ENCODE data around the gene AFF3.

AFF3 gene

GRCh38 chr2:99987160-99987559 lies 155.2 kb downstream of the AFF3 start:
- H3K4me1 ChIP-seq (ENCODE audit: control insufficient read depth in 5 of 5, insufficient read depth in 5 of 5, low read length in 5 of 5): peaks cover 0 to 7% (median 4%) of the 10 kb centered on the region in 5 donors
- peaks cover 0 to under 1% (median 0%) of the 10 kb centered on the region in 5 donors for H3K36me3 ChIP-seq (ENCODE audit: control insufficient read depth in 5 of 5, insufficient read depth in 5 of 5, low read length in 5 of 5)
- H3K4me3 ChIP-seq (ENCODE audit: low read depth in 1 of 5, low read length in 5 of 5): no peak overlapping the region
- no peak overlapping the region for H3K9ac ChIP-seq (ENCODE audit: low read length in 5 of 5)
- H3K9me3 ChIP-seq (ENCODE audit: control insufficient read depth in 5 of 5, low read length in 5 of 5): no peaks in the 10 kb centered on the region
- H3K27me3 ChIP-seq (ENCODE audit: control insufficient read depth in 5 of 5, insufficient read depth in 4 of 5, low read length in 5 of 5): no peaks in the 10 kb centered on the region
- no peak overlapping the region for H3K27ac ChIP-seq (ENCODE audit: low read depth, low read length)

GRCh38 chr2:99984799-99985515 lies 157.4 kb downstream of the AFF3 start:
- Histone ChIP-seq H3K27ac (ENCODE audit: low read depth, low read length) (no peak overlapping the region), H3K27me3 (ENCODE audit: control insufficient read depth in 5 of 5, insufficient read depth in 4 of 5, low read length in 5 of 5) (no peaks in the 10 kb centered on the region), H3K9me3 (ENCODE audit: control insufficient read depth in 5 of 5, low read length in 5 of 5) (no peaks in the 10 kb centered on the region), H3K4me3 (ENCODE audit: low read depth in 1 of 5, low read length in 5 of 5) (no peak overlapping the region), H3K4me1 (ENCODE audit: control insufficient read depth in 5 of 5, insufficient read depth in 5 of 5, low read length in 5 of 5) (peaks cover 0 to 10% (median 4%) of the 10 kb centered on the region in 5 donors), H3K9ac (ENCODE audit: low read length in 5 of 5) (no peak overlapping the region), H3K36me3 (ENCODE audit: control insufficient read depth in 5 of 5, insufficient read depth in 5 of 5, low read length in 5 of 5) (peaks cover 0 to 5% (median 0%) of the 10 kb centered on the region in 5 donors)

- Histone ChIP-seq H3K4me1 (ENCODE audit: control insufficient read depth in 5 of 5, insufficient read depth in 5 of 5, low read length in 5 of 5) (peaks cover 0 to 11% (median 4%) of the 10 kb centered on the region in 5 donors), H3K9ac (ENCODE audit: low read length in 5 of 5) (no peak overlapping the region), H3K27me3 (ENCODE audit: control insufficient read depth in 5 of 5, insufficient read depth in 4 of 5, low read length in 5 of 5) (no peaks in the 10 kb centered on the region), H3K9me3 (ENCODE audit: control insufficient read depth in 5 of 5, low read length in 5 of 5) (no peaks in the 10 kb centered on the region), H3K27ac (ENCODE audit: low read depth, low read length) (no peak overlapping the region), H3K36me3 (ENCODE audit: control insufficient read depth in 5 of 5, insufficient read depth in 5 of 5, low read length in 5 of 5) (peaks cover 0 to 5% (median 0%) of the 10 kb centered on the region in 5 donors), H3K4me3 (ENCODE audit: low read depth in 1 of 5, low read length in 5 of 5) (no peak overlapping the region)
Observed at GRCh38 chr2:99982744-99983143, 159.6 kb downstream of the AFF3 start.

GRCh38 chr2:99981840-99982239 lies 160.6 kb downstream of the AFF3 start:
- Histone ChIP-seq H3K4me1 (ENCODE audit: control insufficient read depth in 5 of 5, insufficient read depth in 5 of 5, low read length in 5 of 5) (peaks cover 0 to 11% (median 4%) of the 10 kb centered on the region in 5 donors), H3K4me3 (ENCODE audit: low read depth in 1 of 5, low read length in 5 of 5) (no peak overlapping the region), H3K27me3 (ENCODE audit: control insufficient read depth in 5 of 5, insufficient read depth in 4 of 5, low read length in 5 of 5) (no peaks in the 10 kb centered on the region), H3K9me3 (ENCODE audit: control insufficient read depth in 5 of 5, low read length in 5 of 5) (no peaks in the 10 kb centered on the region), H3K27ac (ENCODE audit: low read depth, low read length) (no peak overlapping the region), H3K36me3 (ENCODE audit: control insufficient read depth in 5 of 5, insufficient read depth in 5 of 5, low read length in 5 of 5) (peaks cover 0 to 5% (median 0%) of the 10 kb centered on the region in 5 donors), H3K9ac (ENCODE audit: low read length in 5 of 5) (no peak overlapping the region)

GRCh38 chr2:99980176-99980575 lies 162.2 kb downstream of the AFF3 start:
- Histone ChIP-seq H3K36me3 (ENCODE audit: control insufficient read depth in 5 of 5, insufficient read depth in 5 of 5, low read length in 5 of 5) (peaks cover 0 to 5% (median 0%) of the 10 kb centered on the region in 5 donors), H3K4me1 (ENCODE audit: control insufficient read depth in 5 of 5, insufficient read depth in 5 of 5, low read length in 5 of 5) (peaks cover 0 to 11% (median 4%) of the 10 kb centered on the region in 5 donors), H3K27me3 (ENCODE audit: control insufficient read depth in 5 of 5, insufficient read depth in 4 of 5, low read length in 5 of 5) (no peaks in the 10 kb centered on the region), H3K9me3 (ENCODE audit: control insufficient read depth in 5 of 5, low read length in 5 of 5) (no peaks in the 10 kb centered on the region), H3K9ac (ENCODE audit: low read length in 5 of 5) (no peak overlapping the region), H3K27ac (ENCODE audit: low read depth, low read length) (no peak overlapping the region), H3K4me3 (ENCODE audit: low read depth in 1 of 5, low read length in 5 of 5) (no peak overlapping the region)

- no peak overlapping the region for H3K9ac ChIP-seq (ENCODE audit: low read length in 5 of 5)
- no peaks in the 10 kb centered on the region for H3K9me3 ChIP-seq (ENCODE audit: control insufficient read depth in 5 of 5, low read length in 5 of 5)
- H3K4me1 ChIP-seq (ENCODE audit: control insufficient read depth in 5 of 5, insufficient read depth in 5 of 5, low read length in 5 of 5): peaks cover 0 to 5% (median 0%) of the 10 kb centered on the region in 5 donors
- no peaks in the 10 kb centered on the region for H3K27me3 ChIP-seq (ENCODE audit: control insufficient read depth in 5 of 5, insufficient read depth in 4 of 5, low read length in 5 of 5)
- H3K4me3 ChIP-seq (ENCODE audit: low read depth in 1 of 5, low read length in 5 of 5): no peak overlapping the region
- H3K36me3 ChIP-seq (ENCODE audit: control insufficient read depth in 5 of 5, insufficient read depth in 5 of 5, low read length in 5 of 5): peaks cover 0 to 8% (median 0%) of the 10 kb centered on the region in 5 donors
- H3K27ac ChIP-seq (ENCODE audit: low read depth, low read length): no peak overlapping the region
Observed at GRCh38 chr2:99977966-99978365, 164.4 kb downstream of the AFF3 start.

- no peak overlapping the region for H3K27ac ChIP-seq (ENCODE audit: low read depth, low read length)
- no peaks in the 10 kb centered on the region for H3K27me3 ChIP-seq (ENCODE audit: control insufficient read depth in 5 of 5, insufficient read depth in 4 of 5, low read length in 5 of 5)
- H3K9me3 ChIP-seq (ENCODE audit: control insufficient read depth in 5 of 5, low read length in 5 of 5): no peaks in the 10 kb centered on the region
- no peak overlapping the region for H3K4me3 ChIP-seq (ENCODE audit: low read depth in 1 of 5, low read length in 5 of 5)
- peaks cover 0 to 5% (median 2%) of the 10 kb centered on the region in 5 donors for H3K4me1 ChIP-seq (ENCODE audit: control insufficient read depth in 5 of 5, insufficient read depth in 5 of 5, low read length in 5 of 5)
- peaks cover 0 to 3% (median 0%) of the 10 kb centered on the region in 5 donors for H3K36me3 ChIP-seq (ENCODE audit: control insufficient read depth in 5 of 5, insufficient read depth in 5 of 5, low read length in 5 of 5)
- H3K9ac ChIP-seq (ENCODE audit: low read length in 5 of 5): no peak overlapping the region
Observed at GRCh38 chr2:99975386-99975785, 167.0 kb downstream of the AFF3 start.

GRCh38 chr2:99974682-99975375 lies 167.6 kb downstream of the AFF3 start:
- H3K9me3 ChIP-seq (ENCODE audit: control insufficient read depth in 5 of 5, low read length in 5 of 5): no peaks in the 10 kb centered on the region
- peaks cover 0 to 3% (median 0%) of the 10 kb centered on the region in 5 donors for H3K36me3 ChIP-seq (ENCODE audit: control insufficient read depth in 5 of 5, insufficient read depth in 5 of 5, low read length in 5 of 5)
- no peaks in the 10 kb centered on the region for H3K27me3 ChIP-seq (ENCODE audit: control insufficient read depth in 5 of 5, insufficient read depth in 4 of 5, low read length in 5 of 5)
- peaks cover 0 to 2% (median 0%) of the 10 kb centered on the region in 5 donors for H3K4me1 ChIP-seq (ENCODE audit: control insufficient read depth in 5 of 5, insufficient read depth in 5 of 5, low read length in 5 of 5)
- no peak overlapping the region for H3K4me3 ChIP-seq (ENCODE audit: low read depth in 1 of 5, low read length in 5 of 5)
- H3K27ac ChIP-seq (ENCODE audit: low read depth, low read length): no peak overlapping the region
- no peak overlapping the region for H3K9ac ChIP-seq (ENCODE audit: low read length in 5 of 5)

GRCh38 chr2:99974275-99974674 lies 168.1 kb downstream of the AFF3 start:
- peaks cover 0 to 3% (median 0%) of the 10 kb centered on the region in 5 donors for H3K36me3 ChIP-seq (ENCODE audit: control insufficient read depth in 5 of 5, insufficient read depth in 5 of 5, low read length in 5 of 5)
- no peaks in the 10 kb centered on the region for H3K9me3 ChIP-seq (ENCODE audit: control insufficient read depth in 5 of 5, low read length in 5 of 5)
- no peak overlapping the region for H3K9ac ChIP-seq (ENCODE audit: low read length in 5 of 5)
- peaks cover 0 to 2% (median 0%) of the 10 kb centered on the region in 5 donors for H3K4me1 ChIP-seq (ENCODE audit: control insufficient read depth in 5 of 5, insufficient read depth in 5 of 5, low read length in 5 of 5)
- no peak overlapping the region for H3K27ac ChIP-seq (ENCODE audit: low read depth, low read length)
- no peak overlapping the region for H3K4me3 ChIP-seq (ENCODE audit: low read depth in 1 of 5, low read length in 5 of 5)
- H3K27me3 ChIP-seq (ENCODE audit: control insufficient read depth in 5 of 5, insufficient read depth in 4 of 5, low read length in 5 of 5): no peaks in the 10 kb centered on the region

- no peak overlapping the region for H3K9ac ChIP-seq (ENCODE audit: low read length in 5 of 5)
- no peaks in the 10 kb centered on the region for H3K9me3 ChIP-seq (ENCODE audit: control insufficient read depth in 5 of 5, low read length in 5 of 5)
- no peaks in the 10 kb centered on the region for H3K27me3 ChIP-seq (ENCODE audit: control insufficient read depth in 5 of 5, insufficient read depth in 4 of 5, low read length in 5 of 5)
- peaks cover 0 to 3% (median 0%) of the 10 kb centered on the region in 5 donors for H3K36me3 ChIP-seq (ENCODE audit: control insufficient read depth in 5 of 5, insufficient read depth in 5 of 5, low read length in 5 of 5)
- no peak overlapping the region for H3K27ac ChIP-seq (ENCODE audit: low read depth, low read length)
- H3K4me1 ChIP-seq (ENCODE audit: control insufficient read depth in 5 of 5, insufficient read depth in 5 of 5, low read length in 5 of 5): peaks cover 0 to 2% (median 0%) of the 10 kb centered on the region in 5 donors
- no peak overlapping the region for H3K4me3 ChIP-seq (ENCODE audit: low read depth in 1 of 5, low read length in 5 of 5)
Observed at GRCh38 chr2:99971326-99971900, 171.0 kb downstream of the AFF3 start.

Data from subcutaneous abdominal adipose tissue (tissue), 5 donors.